Ramos (cell line): ENCODE results near the gene TRIOBP.
"Not testable (repeated sequence)": the region's sequence is repeated elsewhere in the genome, so short reads cannot be mapped to it uniquely, and the experiment has no call there.

Experiments used
- in situ Hi-C: fragments of 300-500 bp; cut with MboI; formaldehyde crosslinking; loops from one replicate; pipeline ENCODE4 v1.14.3; 2022; ENCODE audit warnings: low sequenced_read_pairs; ENCODE audit not compliant: unreplicated experiment

The TRIOBP gene

GRCh38 chr22:37797874-37798500 lies 101.1 kb downstream of the TRIOBP start:
- in situ Hi-C loops: no loop called here

- in situ Hi-C loops: not testable (repeated sequence)
Observed at GRCh38 chr22:37799979-37800378, 103.1 kb downstream of the TRIOBP start.

DNA sequence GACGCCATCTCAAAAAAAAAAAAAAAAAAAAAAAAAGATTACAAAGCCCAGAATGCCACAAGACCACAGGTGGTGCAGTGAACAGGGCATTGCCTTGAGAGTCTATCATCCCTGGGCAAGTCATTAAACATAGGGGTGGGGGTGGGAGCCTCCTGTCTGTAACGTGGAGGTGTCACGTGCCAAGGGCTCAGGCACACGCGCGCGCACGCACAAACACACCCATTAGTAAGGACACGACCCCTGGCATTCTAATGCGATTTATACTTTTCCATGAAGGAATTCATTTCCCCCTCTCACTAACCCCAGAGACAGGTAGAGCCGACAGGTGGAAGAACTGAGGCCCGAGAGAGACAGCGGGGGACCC lies 105.1 kb downstream of the TRIOBP start:
- in situ Hi-C loops: no loop called here

- in situ Hi-C loops: no loop called here
Observed at GRCh38 chr22:37802310-37803194, 105.7 kb downstream of the TRIOBP start.

- in situ Hi-C loops: no loop called here
Observed at GRCh38 chr22:37803195-37803638, 106.4 kb downstream of the TRIOBP start.

- in situ Hi-C loops: no loop called here
Observed at GRCh38 chr22:37803639-37804351, 106.9 kb downstream of the TRIOBP start.

DNA sequence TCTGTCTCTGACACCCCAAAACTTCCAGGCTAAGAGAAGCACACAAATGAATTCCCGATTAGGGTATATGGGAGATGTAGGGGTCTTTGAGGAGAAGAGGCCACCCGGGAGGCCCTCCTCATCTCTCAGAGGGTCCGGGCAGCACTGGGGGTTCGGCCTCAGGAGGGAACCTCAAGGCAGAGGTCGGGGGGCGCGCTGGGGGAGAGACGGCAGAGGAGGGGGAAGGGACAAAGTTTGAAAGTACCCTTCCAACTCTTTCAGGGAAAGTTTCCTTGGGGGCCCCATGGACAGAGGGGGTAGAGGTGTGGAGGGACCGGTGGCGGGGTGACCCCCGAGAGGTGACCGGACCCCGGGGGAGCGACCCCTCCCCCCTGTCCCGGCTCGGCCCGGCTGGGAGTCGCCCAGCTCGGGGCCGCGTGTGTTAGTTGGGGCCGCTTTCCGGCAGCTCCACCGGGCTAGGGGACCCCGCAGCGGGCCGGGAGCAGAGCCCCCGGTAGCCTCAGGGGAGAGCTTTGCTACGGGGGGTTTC lies 107.6 kb downstream of the TRIOBP start:
- in situ Hi-C loops: no loop called here

GRCh38 chr22:37804881-37805809 lies 108.3 kb downstream of the TRIOBP start:
- in situ Hi-C loops: no loop called here

DNA sequence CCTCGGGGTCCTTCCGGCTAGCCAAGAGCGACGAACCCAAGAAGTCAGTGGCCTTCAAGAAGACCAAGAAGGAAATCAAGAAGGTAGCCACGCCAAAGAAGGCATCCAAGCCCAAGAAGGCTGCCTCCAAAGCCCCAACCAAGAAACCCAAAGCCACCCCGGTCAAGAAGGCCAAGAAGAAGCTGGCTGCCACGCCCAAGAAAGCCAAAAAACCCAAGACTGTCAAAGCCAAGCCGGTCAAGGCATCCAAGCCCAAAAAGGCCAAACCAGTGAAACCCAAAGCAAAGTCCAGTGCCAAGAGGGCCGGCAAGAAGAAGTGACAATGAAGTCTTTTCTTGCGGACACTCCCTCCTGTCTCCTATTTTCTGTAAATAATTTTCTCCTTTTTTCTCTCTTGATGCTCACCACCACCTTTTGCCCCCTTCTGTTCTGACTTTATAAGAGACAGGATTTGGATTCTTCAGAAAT lies 109.0 kb downstream of the TRIOBP start:
- in situ Hi-C loops: no loop called here

DNA sequence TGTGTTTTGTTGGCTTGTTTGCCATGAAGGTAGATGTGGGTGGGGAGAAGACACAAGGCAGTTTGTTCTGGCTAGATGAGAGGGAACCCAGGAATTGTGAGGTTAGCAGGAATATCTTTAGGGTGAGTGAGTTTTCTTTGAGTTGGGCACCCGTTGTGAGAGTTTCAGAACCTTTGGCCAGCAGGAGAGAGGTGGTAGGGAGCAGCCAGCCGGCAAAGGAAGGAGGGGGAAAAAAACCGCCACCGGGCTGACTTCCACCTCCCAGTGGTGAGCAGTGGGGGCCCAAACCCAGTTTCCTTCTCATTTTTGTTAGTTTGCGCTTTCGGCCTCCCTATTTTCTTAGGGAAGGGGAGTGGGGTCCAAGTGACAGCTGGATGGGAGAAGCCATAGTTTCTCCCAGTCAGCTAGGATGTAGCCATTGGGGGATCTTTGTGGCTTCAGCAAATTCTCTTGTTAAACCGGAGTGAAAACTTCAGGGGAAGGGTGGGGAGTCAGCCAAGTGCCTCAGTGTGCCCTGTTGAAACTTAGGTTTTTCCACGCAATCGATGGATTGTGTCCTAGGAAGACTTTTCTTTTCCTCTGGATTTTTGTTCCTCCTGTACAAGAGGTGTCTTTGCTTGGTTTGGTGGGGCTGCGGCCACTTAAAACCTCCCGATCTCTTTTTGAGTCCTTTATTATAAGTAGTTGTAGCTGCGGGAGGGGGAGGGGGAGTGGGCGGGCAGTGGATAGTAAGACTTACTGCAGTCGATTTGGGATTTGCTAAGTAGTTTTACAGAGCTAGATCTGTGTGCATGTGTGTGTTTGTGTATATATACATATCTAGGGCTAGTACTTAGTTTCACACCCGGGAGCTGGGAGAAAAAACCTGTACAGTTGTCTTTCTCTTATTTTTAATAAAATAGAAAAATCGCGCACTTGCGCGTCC lies 109.8 kb downstream of the TRIOBP start:
- in situ Hi-C loops: no loop called here

DNA sequence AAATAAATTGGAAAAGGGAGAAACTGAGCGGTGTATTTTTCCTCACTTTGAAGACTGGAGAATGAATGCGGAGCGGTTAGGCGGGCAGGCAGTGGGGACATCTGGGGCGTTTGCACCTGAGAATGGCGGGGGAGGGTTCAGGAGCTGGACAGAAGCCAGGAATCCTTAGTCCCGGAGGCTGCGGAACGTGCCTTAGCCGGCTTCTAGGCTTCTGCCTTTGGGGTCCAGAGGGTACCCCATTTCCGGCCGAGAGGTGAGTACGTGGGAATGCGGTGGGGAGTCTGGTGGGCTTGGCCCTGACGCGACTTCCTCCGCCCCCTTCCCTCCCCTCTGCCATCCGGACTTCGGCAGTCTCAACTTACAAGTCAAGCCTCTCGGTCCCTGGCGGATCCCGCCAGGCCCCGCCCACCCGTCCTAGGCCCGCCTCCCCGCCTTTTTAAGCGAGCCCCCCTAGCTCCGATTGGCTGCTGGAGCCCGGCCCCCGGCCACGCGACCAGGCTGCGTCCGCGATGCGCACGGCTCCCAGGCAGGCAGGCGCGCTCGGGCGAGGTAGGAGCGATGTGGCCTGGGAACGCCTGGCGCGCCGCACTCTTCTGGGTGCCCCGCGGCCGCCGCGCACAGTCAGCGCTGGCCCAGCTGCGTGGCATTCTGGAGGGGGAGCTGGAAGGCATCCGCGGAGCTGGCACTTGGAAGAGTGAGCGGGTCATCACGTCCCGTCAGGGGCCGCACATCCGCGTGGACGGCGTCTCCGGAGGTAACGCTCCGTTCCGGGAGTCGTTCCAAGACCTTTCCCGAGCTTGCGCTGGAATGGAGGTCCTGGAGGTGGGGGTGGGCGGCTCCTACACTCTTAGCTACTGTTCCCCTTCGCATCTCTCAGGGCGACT lies 110.8 kb downstream of the TRIOBP start, which contains the start of gene GCAT:
Gene GCAT, plus strand, starts transcription at position 525 of the 884 bp plus-strand sequence. Its CDS starts 34 bp downstream, at position 559.
- in situ Hi-C loops: no loop called here

GRCh38 chr22:37808294-37808657 lies 111.4 kb downstream of the TRIOBP start:
- in situ Hi-C loops: no loop called here

DNA sequence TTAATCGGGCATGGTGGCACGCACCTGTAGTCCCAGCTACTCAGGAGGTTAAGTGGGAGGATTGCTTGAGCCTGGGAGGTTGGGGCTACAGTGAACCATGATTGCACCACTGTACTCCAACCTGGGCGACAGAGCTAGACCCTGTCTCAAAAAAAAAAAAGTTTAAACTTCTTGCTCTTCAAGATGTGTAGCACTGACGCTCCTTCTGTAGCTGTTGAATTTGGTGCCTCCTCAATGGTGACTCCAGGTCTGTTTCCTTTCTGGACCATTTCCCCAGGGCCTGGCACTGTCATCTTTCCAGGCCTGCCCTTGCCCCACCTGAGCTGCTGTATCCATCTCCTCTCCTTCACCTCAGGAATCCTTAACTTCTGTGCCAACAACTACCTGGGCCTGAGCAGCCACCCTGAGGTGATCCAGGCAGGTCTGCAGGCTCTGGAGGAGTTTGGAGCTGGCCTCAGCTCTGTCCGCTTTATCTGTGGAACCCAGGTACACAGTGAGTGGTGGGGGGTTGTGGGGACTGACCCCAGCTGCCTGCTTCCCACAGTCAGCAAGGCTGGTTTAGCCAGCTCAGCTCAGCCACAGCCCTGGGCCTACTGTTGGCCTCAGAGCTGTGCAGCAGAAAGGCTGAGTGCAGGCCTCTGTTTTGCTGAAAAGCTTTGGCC lies 113.0 kb downstream of the TRIOBP start:
- in situ Hi-C loops: no loop called here

DNA sequence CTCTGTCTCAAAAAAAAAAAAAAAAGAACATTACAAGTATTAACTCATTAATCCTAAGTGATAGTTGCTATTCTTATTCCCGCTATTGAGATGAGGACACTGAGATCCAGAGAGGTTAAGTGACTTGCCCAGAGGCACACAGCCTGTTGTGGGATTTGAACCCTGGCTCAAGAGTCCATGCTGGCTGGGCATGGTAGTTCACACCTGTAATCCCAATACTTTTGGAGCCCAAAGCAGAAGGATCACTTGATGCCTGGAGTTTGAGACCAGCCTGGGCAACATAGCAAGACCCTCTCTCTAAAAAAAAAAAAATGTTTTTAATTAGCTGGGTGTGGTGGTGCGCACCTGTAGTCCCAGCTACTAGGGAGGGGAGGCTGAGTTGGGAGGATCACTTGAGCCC lies 115.0 kb downstream of the TRIOBP start:
- in situ Hi-C loops: no loop called here

DNA sequence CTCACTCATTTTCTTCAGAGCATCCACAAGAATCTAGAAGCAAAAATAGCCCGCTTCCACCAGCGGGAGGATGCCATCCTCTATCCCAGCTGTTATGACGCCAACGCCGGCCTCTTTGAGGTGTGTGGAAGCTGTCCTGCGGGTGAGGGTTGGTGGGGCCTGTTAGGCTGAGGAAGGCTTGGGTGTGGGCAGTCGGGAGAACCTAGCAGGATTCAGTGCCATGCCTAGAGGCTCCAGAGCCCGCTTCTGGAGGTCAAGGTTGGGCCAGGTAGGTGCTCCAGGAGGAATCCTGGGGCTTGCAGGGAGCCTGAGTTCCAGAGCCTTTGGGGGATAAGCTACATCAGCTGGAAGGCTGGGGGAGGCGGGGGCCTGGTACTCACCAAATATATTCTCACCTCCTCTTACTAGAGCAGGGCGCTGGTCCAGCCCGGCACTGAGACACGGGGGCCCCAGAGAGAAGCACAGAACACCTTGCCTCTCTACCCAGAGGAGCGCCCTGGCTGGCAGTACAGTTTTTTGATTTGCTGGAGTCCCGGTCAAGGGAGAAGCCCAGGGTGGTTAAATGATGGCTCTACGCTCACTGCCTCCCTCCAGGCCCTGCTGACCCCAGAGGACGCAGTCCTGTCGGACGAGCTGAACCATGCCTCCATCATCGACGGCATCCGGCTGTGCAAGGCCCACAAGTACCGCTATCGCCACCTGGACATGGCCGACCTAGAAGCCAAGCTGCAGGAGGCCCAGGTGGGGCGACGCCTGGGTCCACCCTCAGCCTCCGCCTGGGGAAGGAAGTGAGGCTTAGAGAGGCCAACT lies 116.2 kb downstream of the TRIOBP start:
- in situ Hi-C loops: no loop called here

GRCh38 chr22:37815593-37815992 lies 118.7 kb downstream of the TRIOBP start:
- in situ Hi-C loops: loop anchor here (5.0 kb wide), 1 partner anchor 147 kb away; no protein-coding TSS in a partner anchor
